ENCODE data around the gene TBL1X. TPM values are rescaled to one million over a fixed set of nuclear protein-coding genes. Genes with fewer than 3 reads are reported as not detected.
A peak's percentile ranks its signal among the peaks of the same experiment; 100 is the strongest.

The TBL1X gene
- total and polyA plus RNA-seq, 2 of the 13 experiments (the other 11 are each of a cell fraction or from before 2014, with no cell fraction given) = 17.6 to 19.9 TPM

DNA sequence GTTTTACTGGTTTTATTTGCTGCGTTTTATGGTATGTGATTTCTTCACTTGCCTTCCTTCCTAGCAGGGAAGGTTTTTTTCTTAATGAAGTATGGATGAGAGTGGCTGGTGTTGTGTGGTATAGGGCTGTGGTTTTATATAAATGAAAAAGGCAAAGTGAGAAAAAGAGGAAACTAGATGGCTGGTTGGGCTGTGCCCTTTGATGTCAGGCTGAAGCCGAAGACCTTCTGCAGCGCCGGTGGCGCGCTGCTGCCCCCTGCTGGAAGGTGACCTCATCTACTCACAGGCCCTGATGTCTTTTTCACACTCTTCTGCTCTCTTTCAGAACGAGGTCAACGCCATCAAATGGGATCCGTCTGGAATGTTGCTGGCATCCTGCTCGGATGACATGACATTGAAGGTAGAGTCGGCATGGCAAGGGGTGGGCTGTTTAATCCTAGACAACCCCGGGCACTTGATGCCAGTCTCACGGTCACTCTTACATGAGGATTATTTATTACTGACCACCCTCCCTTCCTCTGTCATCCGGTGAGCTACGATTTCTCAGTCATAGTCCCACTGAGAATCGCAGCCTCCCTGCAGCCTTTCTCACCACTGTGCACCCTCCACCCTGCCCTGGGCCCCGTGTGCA lies 244.2 kb downstream of the TBL1X start (continued):
- TF ChIP-seq ZNF704 (CRISPR knock-in tag; IDR thresholded peaks at IDR 0.05; ENCODE audit: borderline replicate concordance) (no peak), KLF13 (CRISPR knock-in tag; IDR thresholded peaks at IDR 0.05) (no peak), ATF2 (CRISPR knock-in tag; IDR thresholded peaks at IDR 0.05) (0 out of 2 replicates have a peak, but pooled peaks have one; percentile 29), RAD21 (CRISPR knock-in tag; IDR thresholded peaks at IDR 0.05) (peak; percentile 46; the same call in 1 of the 2 replicates), ZNF44 (CRISPR knock-in tag; IDR thresholded peaks at IDR 0.05) (no peak), SMC3 (IDR thresholded peaks at IDR 0.05; ENCODE audit: low read length) (peak; percentile 33; the same call in 1 of the 2 replicates), ZNF766 (CRISPR knock-in tag; IDR thresholded peaks at IDR 0.05; ENCODE audit: borderline replicate concordance) (no peak), TCF7 (IDR thresholded peaks at IDR 0.05; ENCODE audit: low read depth) (0 out of 2 replicates have a peak, but pooled peaks have one; percentile 41)

DNA sequence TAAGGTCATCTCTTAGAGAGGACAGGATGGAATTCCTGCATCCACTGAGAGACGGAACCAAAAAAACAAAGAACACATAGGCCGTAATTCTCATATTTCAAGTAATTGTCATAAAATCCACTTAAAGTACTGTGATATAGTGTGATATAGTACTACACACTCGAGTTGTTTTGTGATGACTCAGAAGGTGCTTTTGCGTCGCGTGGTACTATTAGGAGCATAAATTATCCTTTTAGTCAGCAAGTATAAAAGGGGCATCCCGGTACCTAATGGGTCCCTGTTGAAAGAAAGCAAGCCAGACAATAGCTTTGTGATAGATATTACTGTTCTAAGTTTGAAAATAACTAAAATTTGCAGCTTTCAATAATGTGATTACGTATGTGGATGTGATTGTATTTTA lies 245.5 kb downstream of the TBL1X start:
- no peak overlapping the region for H3K27ac ChIP-seq (ENCODE audit: extremely low read length, insufficient read depth, low read length)
- no peaks in the 10 kb centered on the region for H3K4me1 ChIP-seq (ENCODE audit: insufficient read depth, low read length)
- no peak overlapping the region for H3K9ac ChIP-seq (ENCODE audit: insufficient read depth, low read depth, low read length)
- CTCF ChIA-PET (ENCODE audit: low intra/inter-chr PET ratio, low total read pairs) = no interaction called here
- H3K4me3 ChIP-seq (replicated peaks in 1 of 3; ENCODE audit: insufficient read depth in 1 of 3, low read depth in 2 of 3, low read length in 3 of 3) = no peak overlapping the region
- H4K20me1 ChIP-seq (ENCODE audit: insufficient read depth, low read length) = no peaks in the 10 kb centered on the region
- in situ Hi-C loops (cut with HindIII; ENCODE audit: extremely low pct_ligation_motif_present, low pct_unique_long_range_greater_than_20kb) = loop anchor here (25.0 kb wide), 1 partner anchor 748 kb away; no protein-coding TSS in a partner anchor
- peaks cover 12 to 33% of the 10 kb centered on the region in 2 experiments for H3K36me3 ChIP-seq (replicated peaks in 1 of 2; ENCODE audit: control insufficient read depth in 1 of 2, insufficient read depth in 2 of 2, low read length in 2 of 2)
- no peak for ATAC-seq
- H3K9me3 ChIP-seq (ENCODE audit: low read length) = no peaks in the 10 kb centered on the region
- FAIRE-seq = no peak
- no TSS peak for BruUV-seq (replicated peaks)
- 95% methylated on average over 8 of the region's 8 CpGs for WGBS (ENCODE audit: low lambda C conversion rate)
- DNase-seq (ENCODE audit: low spot score) = no peak
- intact Hi-C loops (cut with micrococcal nuclease; ENCODE audit: unreplicated experiment) = no loop called here
- H3K79me2 ChIP-seq (ENCODE audit: insufficient read depth, low read length) = no peaks in the 10 kb centered on the region
- POLR2A ChIA-PET = no interaction called here
- H3K27me3 ChIP-seq (ENCODE audit: control insufficient read depth in 1 of 2, insufficient read depth in 2 of 2, low read length in 2 of 2) = no peaks in the 10 kb centered on the region
- H2AFZ ChIP-seq (ENCODE audit: low read length) = no peak overlapping the region
- H3K4me2 ChIP-seq (ENCODE audit: low read depth, low read length) = no peak overlapping the region
- no peak for TF ChIP-seq ZBTB20 (CRISPR knock-in tag; IDR thresholded peaks at IDR 0.05; ENCODE audit: borderline replicate concordance, low read depth)
- TF ChIP-seq ZNF749 (CRISPR knock-in tag; IDR thresholded peaks at IDR 0.05; ENCODE audit: borderline replicate concordance) = no peak
- no peak for TF ChIP-seq ZNF557 (CRISPR knock-in tag; IDR thresholded peaks at IDR 0.05)
- TF ChIP-seq PRMT3 (CRISPR knock-in tag; IDR thresholded peaks at IDR 0.05; ENCODE audit: borderline replicate concordance, low read depth) = no peak
- TF ChIP-seq, protein P1, sequence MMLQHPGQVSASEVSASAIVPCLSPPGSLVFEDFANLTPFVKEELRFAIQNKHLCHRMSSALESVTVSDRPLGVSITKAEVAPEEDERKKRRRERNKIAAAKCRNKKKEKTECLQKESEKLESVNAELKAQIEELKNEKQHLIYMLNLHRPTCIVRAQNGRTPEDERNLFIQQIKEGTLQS (CRISPR knock-in tag; IDR thresholded peaks at IDR 0.05) = no peak
- no peak for TF ChIP-seq ZNF460 (CRISPR knock-in tag; IDR thresholded peaks at IDR 0.05; ENCODE audit: borderline replicate concordance)
- TF ChIP-seq JDP2 (CRISPR knock-in tag; IDR thresholded peaks at IDR 0.05; ENCODE audit: borderline replicate concordance) = no peak
- no peak for TF ChIP-seq ZNF549 (CRISPR knock-in tag; IDR thresholded peaks at IDR 0.05)
- no peak for TF ChIP-seq TCF7L2 (IDR thresholded peaks at IDR 0.05; ENCODE audit: low read depth, low read length)
- TF ChIP-seq ZBTB8A (CRISPR knock-in tag; IDR thresholded peaks at IDR 0.05; ENCODE audit: borderline replicate concordance, low read depth) = no peak
- no peak for TF ChIP-seq ZFYVE20 (CRISPR knock-in tag; IDR thresholded peaks at IDR 0.05; ENCODE audit: borderline replicate concordance, low read depth)
- TF ChIP-seq, protein P2, sequence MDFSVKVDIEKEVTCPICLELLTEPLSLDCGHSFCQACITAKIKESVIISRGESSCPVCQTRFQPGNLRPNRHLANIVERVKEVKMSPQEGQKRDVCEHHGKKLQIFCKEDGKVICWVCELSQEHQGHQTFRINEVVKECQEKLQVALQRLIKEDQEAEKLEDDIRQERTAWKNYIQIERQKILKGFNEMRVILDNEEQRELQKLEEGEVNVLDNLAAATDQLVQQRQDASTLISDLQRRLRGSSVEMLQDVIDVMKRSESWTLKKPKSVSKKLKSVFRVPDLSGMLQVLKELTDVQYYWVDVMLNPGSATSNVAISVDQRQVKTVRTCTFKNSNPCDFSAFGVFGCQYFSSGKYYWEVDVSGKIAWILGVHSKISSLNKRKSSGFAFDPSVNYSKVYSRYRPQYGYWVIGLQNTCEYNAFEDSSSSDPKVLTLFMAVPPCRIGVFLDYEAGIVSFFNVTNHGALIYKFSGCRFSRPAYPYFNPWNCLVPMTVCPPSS (IDR thresholded peaks at IDR 0.05) = no peak
